OCI-LY3 (cell line): Measurements from ENCODE around the gene CELF6.

Source experiments
- EZH2phosphoT487 ChIP-seq: fragments of 200-600 bp; shearing (Covaris generic); IDR thresholded peaks from 2 replicates; pipeline ENCODE4 v1.6.1; 2018; ENCODE audit warnings: antibody characterized with exemption, mixed run types, low read depth
- TF ChIP-seq, protein P1 (sequence below): fragments of 200-600, 300-600 bp; sonication (generic); IDR thresholded peaks from 2 replicates; pipeline ENCODE4 v1.5.1; 2014; ENCODE audit warnings: antibody characterized with exemption, low read length, low read depth

DNA sequence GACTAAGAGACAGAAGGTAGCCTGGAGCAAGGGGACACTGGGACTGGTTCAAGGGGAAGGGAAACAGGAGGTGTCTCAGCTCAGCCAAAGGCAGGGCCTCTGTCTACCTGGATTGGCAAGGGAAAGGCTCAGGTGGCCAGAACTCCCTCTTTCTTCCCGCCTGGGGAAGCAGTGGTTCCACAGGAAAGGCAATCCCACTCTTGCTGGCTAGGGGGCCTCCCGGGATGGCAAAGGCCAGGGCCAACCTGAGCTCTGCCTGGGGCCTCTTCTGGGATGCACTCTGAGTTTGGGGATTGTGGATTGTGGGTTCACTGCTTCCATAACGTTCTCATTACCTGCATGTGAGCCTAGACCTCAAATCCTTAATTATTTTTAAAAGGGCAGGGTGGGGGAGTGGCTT lies 34.6 kb downstream of the CELF6 start:
- TF ChIP-seq, protein P1, sequence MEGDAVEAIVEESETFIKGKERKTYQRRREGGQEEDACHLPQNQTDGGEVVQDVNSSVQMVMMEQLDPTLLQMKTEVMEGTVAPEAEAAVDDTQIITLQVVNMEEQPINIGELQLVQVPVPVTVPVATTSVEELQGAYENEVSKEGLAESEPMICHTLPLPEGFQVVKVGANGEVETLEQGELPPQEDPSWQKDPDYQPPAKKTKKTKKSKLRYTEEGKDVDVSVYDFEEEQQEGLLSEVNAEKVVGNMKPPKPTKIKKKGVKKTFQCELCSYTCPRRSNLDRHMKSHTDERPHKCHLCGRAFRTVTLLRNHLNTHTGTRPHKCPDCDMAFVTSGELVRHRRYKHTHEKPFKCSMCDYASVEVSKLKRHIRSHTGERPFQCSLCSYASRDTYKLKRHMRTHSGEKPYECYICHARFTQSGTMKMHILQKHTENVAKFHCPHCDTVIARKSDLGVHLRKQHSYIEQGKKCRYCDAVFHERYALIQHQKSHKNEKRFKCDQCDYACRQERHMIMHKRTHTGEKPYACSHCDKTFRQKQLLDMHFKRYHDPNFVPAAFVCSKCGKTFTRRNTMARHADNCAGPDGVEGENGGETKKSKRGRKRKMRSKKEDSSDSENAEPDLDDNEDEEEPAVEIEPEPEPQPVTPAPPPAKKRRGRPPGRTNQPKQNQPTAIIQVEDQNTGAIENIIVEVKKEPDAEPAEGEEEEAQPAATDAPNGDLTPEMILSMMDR, result no peak
- TF ChIP-seq EZH2phosphoT487, result no peak
